NCI-H2107 (cell line): ENCODE measurements around the gene ITPRID1.
"Not testable (repeated sequence)": the region's sequence is repeated elsewhere in the genome, so short reads cannot be mapped to it uniquely, and the experiment has no call there.

Experiments
- DNase-seq: peaks from one replicate; lab custom pipeline; 2025; lab: John Stamatoyannopoulos, UW

Gene ITPRID1

GRCh38 chr7:31516680-31517502, 3.0 kb downstream of the ITPRID1 start:
- no peak for DNase-seq

- no peak for DNase-seq
These were observed 3.6 kb downstream of the ITPRID1 start for GRCh38 chr7:31517513-31517912.

GRCh38 chr7:31518766-31519165, 4.9 kb downstream of the ITPRID1 start:
- no peak for DNase-seq

- DNase-seq, result no peak
These were observed 7.6 kb downstream of the ITPRID1 start for GRCh38 chr7:31521336-31522010.

- no peak for DNase-seq
These were observed 13.0 kb downstream of the ITPRID1 start for GRCh38 chr7:31526864-31527263.

- DNase-seq, result no peak
These were observed 15.2 kb downstream of the ITPRID1 start for GRCh38 chr7:31529103-31529502.

- not testable (repeated sequence) for DNase-seq
These were observed 26.8 kb downstream of the ITPRID1 start for GRCh38 chr7:31540651-31541185.

GRCh38 chr7:31545549-31545948, 31.7 kb downstream of the ITPRID1 start:
- no peak for DNase-seq

- DNase-seq, result no peak
These were observed 35.7 kb downstream of the ITPRID1 start for GRCh38 chr7:31549611-31550010.

GRCh38 chr7:31550432-31550831, 36.5 kb downstream of the ITPRID1 start:
- no peak for DNase-seq

GRCh38 chr7:31553661-31554081, 39.8 kb downstream of the ITPRID1 start:
- no peak for DNase-seq

GRCh38 chr7:31562002-31562401, 48.1 kb downstream of the ITPRID1 start:
- DNase-seq, result no peak

GRCh38 chr7:31563522-31563921, 49.6 kb downstream of the ITPRID1 start:
- no peak for DNase-seq

- no peak for DNase-seq
These were observed 50.1 kb downstream of the ITPRID1 start for GRCh38 chr7:31563951-31564350.

GRCh38 chr7:31564661-31565060, 50.8 kb downstream of the ITPRID1 start:
- no peak for DNase-seq

- DNase-seq, result no peak
These were observed 55.6 kb downstream of the ITPRID1 start for GRCh38 chr7:31569528-31569927.

GRCh38 chr7:31583526-31583925, 69.6 kb downstream of the ITPRID1 start:
- no peak for DNase-seq

GRCh38 chr7:31583942-31584341, 70.1 kb downstream of the ITPRID1 start:
- DNase-seq, result no peak

GRCh38 chr7:31595390-31595789, 81.5 kb downstream of the ITPRID1 start:
- DNase-seq, result no peak

- no peak for DNase-seq
These were observed 88.2 kb downstream of the ITPRID1 start for GRCh38 chr7:31602041-31602625.

- no peak for DNase-seq
These were observed 89.2 kb downstream of the ITPRID1 start for GRCh38 chr7:31603046-31603445.

GRCh38 chr7:31613604-31614003, 99.7 kb downstream of the ITPRID1 start:
- no peak for DNase-seq

- no peak for DNase-seq
These were observed 119.6 kb downstream of the ITPRID1 start for GRCh38 chr7:31633467-31633866.
